SK-N-SH treated with all-trans-retinoic acid at 6 μM for 48 hours (cell line): ENCODE results near the gene ASS1.

ENCODE experiments used
- ARNTL ChIP-seq: fragments of 450-650 bp; formaldehyde crosslinking; IDR thresholded peaks from 2 replicates; pipeline ENCODE4 v1.5.0; 2020; ENCODE audit warnings: low read depth, mild to moderate bottlenecking, moderate library complexity, borderline replicate concordance
- CREB5 ChIP-seq: fragments of 250-450 bp; sonication (Bioruptor Pico); IDR thresholded peaks from 2 replicates; pipeline ENCODE4 v1.5.1; 2020; ENCODE audit warnings: low read depth, mild to moderate bottlenecking, moderate library complexity
- CSDC2 ChIP-seq: fragments of 250-450 bp; sonication (Bioruptor Pico); IDR thresholded peaks from 2 replicates; pipeline ENCODE4 v1.5.0; 2020; ENCODE audit warnings: mild to moderate bottlenecking, moderate library complexity
- ISL1 ChIP-seq: fragments of 250-450 bp; sonication (Bioruptor Pico); IDR thresholded peaks from 2 replicates; pipeline ENCODE4 v2.1.2; 2022; ENCODE audit warnings: mild to moderate bottlenecking, moderate library complexity
- PATZ1 ChIP-seq: fragments of 250-450 bp; sonication (Bioruptor Pico); IDR thresholded peaks from 2 replicates; pipeline ENCODE4 v1.8.0; 2020; ENCODE audit warnings: mild to moderate bottlenecking, moderate library complexity, borderline replicate concordance
- POU6F1 ChIP-seq: fragments of 250-450 bp; sonication (Bioruptor Pico); IDR thresholded peaks from 2 replicates; pipeline ENCODE4 v1.8.0; 2021; ENCODE audit warnings: low read depth, mild to moderate bottlenecking, moderate library complexity, borderline replicate concordance
- PPARA ChIP-seq: fragments of 250-450 bp; sonication (Bioruptor Pico); IDR thresholded peaks from 2 replicates; pipeline ENCODE4 v1.5.0; 2020; ENCODE audit warnings: mild to moderate bottlenecking, borderline replicate concordance
- TOX ChIP-seq: fragments of 250-450 bp; sonication (Bioruptor Pico); IDR thresholded peaks from 2 replicates; pipeline ENCODE4 v1.8.0; 2021; ENCODE audit warnings: mild to moderate bottlenecking, moderate library complexity, borderline replicate concordance
- ZFP3 ChIP-seq: fragments of 250-450 bp; sonication (Bioruptor Pico); IDR thresholded peaks from 2 replicates; pipeline ENCODE4 v1.5.0; 2020; ENCODE audit warnings: mild to moderate bottlenecking, moderate library complexity
- ZNF565 ChIP-seq: fragments of 450-650 bp; formaldehyde crosslinking; conservative IDR thresholded peaks from 2 replicates; pipeline ENCODE4 v1.5.0; 2020; ENCODE audit warnings: low read depth, mild to moderate bottlenecking, moderate library complexity
- ZNF70 ChIP-seq: fragments of 450-650 bp; formaldehyde crosslinking; IDR thresholded peaks from 2 replicates; pipeline ENCODE4 v1.5.0; 2020; ENCODE audit warnings: mild to moderate bottlenecking, moderate library complexity

- TF ChIP-seq ISL1 (no peak), PPARA (CRISPR knock-in tag) (no peak), ZFP3 (CRISPR knock-in tag) (no peak), CREB5 (no peak), PATZ1 (CRISPR knock-in tag) (no peak), ZNF70 (CRISPR knock-in tag) (no peak), CSDC2 (CRISPR knock-in tag) (no peak), POU6F1 (CRISPR knock-in tag) (no peak), ARNTL (CRISPR knock-in tag) (no peak), ZNF565 (CRISPR knock-in tag) (no peak), TOX (CRISPR knock-in tag) (no peak)
Measured at GRCh38 chr9:130470269-130470668, 25.5 kb downstream of the ASS1 start.
